DND-41 (cell line): ENCODE measurements around the gene ARHGAP15.

Experiments
- ATAC-seq: fragments of 200-7000 bp; cut with Tn5 transposase; 3 replicates; pipeline ENCODE4 v1.9.1; 2021; ENCODE audit warnings: low read depth; ENCODE audit not compliant: insufficient read depth
- DNase-seq: peaks from one replicate; pipeline ENCODE4 v3.0.0-alpha.2; 2020
- H2AFZ ChIP-seq: 2 replicates; pipeline ENCODE4 v1.6.0; 2012; ENCODE audit warnings: low read depth, low read length
- H3K27ac ChIP-seq: 2 replicates; pipeline ENCODE4 v1.5.1; 2012; ENCODE audit warnings: low read length, inconsistent platforms
- H3K27me3 ChIP-seq: fragments of 200-600 bp; sonication (generic); 2 replicates; pipeline ENCODE4 v1.6.0; 2012; ENCODE audit warnings: low read length, mild to moderate bottlenecking, inconsistent platforms; ENCODE audit not compliant: insufficient read depth, poor library complexity
- H3K36me3 ChIP-seq: 2 replicates; pipeline ENCODE4 v1.5.1; 2012; ENCODE audit warnings: low read length, inconsistent platforms; ENCODE audit not compliant: insufficient read depth
- H3K4me1 ChIP-seq: 2 replicates; pipeline ENCODE4 v1.5.1; 2012; ENCODE audit warnings: mild to moderate bottlenecking, low read length; ENCODE audit not compliant: insufficient read depth
- H3K4me2 ChIP-seq: 2 replicates; pipeline ENCODE4 v1.6.0; 2012; ENCODE audit warnings: mild to moderate bottlenecking, moderate library complexity, low read length, inconsistent platforms; ENCODE audit not compliant: insufficient read depth
- H3K4me3 ChIP-seq, 2 experiments: fragments of 200-600 bp in 1 of 2; shearing (Covaris generic) in 1 of 2; 2 replicates each; pipeline ENCODE4 v1.5.1; 2012 to 2016; ENCODE audit warnings: inconsistent platforms in 2 of 2, low read length in 2 of 2, mild to moderate bottlenecking in 2 of 2, low read depth in 1 of 2, moderate library complexity in 1 of 2
- H3K79me2 ChIP-seq: 2 replicates; pipeline ENCODE4 v1.6.0; 2012; ENCODE audit warnings: low read length, inconsistent platforms; ENCODE audit not compliant: insufficient read depth
- H3K9ac ChIP-seq: 2 replicates; pipeline ENCODE4 v1.6.0; 2012; ENCODE audit warnings: low read depth, mild to moderate bottlenecking, inconsistent platforms, low read length, moderate library complexity
- H3K9me3 ChIP-seq: 2 replicates; pipeline ENCODE4 v1.5.1; 2012; ENCODE audit warnings: low read length, moderate library complexity, mild to moderate bottlenecking, inconsistent platforms; ENCODE audit not compliant: insufficient read depth, severe bottlenecking
- H4K20me1 ChIP-seq: 2 replicates; pipeline ENCODE4 v1.6.0; 2012; ENCODE audit warnings: low read length; ENCODE audit not compliant: insufficient read depth
- CTCF ChIP-seq: IDR thresholded peaks from 2 replicates; pipeline ENCODE4 v1.5.1; 2012; ENCODE audit warnings: borderline replicate concordance, low read length, moderate library complexity, mild to moderate bottlenecking; ENCODE audit not compliant: poor library complexity, severe bottlenecking; ENCODE audit errors: extremely low read depth
- EZH2 ChIP-seq: IDR thresholded peaks from 3 replicates; pipeline ENCODE4 v1.6.1; 2012; ENCODE audit warnings: borderline replicate concordance, low read depth, mild to moderate bottlenecking, moderate library complexity, low read length, inconsistent platforms; ENCODE audit not compliant: severe bottlenecking

Gene ARHGAP15

GRCh38 chr2:143688248-143688647 lies 559.0 kb downstream of the ARHGAP15 start:
- Histone ChIP-seq H4K20me1 (no peaks in the 10 kb centered on the region), H3K4me1 (no peaks in the 10 kb centered on the region), H3K9ac (no peak overlapping the region), H3K4me2 (no peak overlapping the region), H3K27me3 (no peaks in the 10 kb centered on the region), H3K27ac (no peak overlapping the region), H3K4me3 (no peak overlapping the region), H3K9me3 (no peaks in the 10 kb centered on the region), H3K79me2 (no peaks in the 10 kb centered on the region), H3K36me3 (peaks cover 29% of the 10 kb centered on the region; the same call in 1 of the 2 replicates), H2AFZ (no peak overlapping the region)
- ATAC-seq, result peak; percentile 91
- TF ChIP-seq CTCF (no peak), EZH2 (no peak)
- peak; percentile 25 for DNase-seq

- no peak for DNase-seq
- Histone ChIP-seq H3K36me3 (peaks cover 29% of the 10 kb centered on the region; the same call in 1 of the 2 replicates), H3K27me3 (no peaks in the 10 kb centered on the region), H3K79me2 (no peaks in the 10 kb centered on the region), H3K9me3 (no peaks in the 10 kb centered on the region), H4K20me1 (no peaks in the 10 kb centered on the region), H3K9ac (no peak overlapping the region), H3K4me3 (no peak overlapping the region), H2AFZ (no peak overlapping the region), H3K27ac (no peak overlapping the region), H3K4me2 (no peak overlapping the region), H3K4me1 (no peaks in the 10 kb centered on the region)
- TF ChIP-seq EZH2, result no peak
- no peak for TF ChIP-seq CTCF
- ATAC-seq, result no peak
Observed at GRCh38 chr2:143688815-143689214, 559.6 kb downstream of the ARHGAP15 start.

GRCh38 chr2:143689541-143689940 lies 560.3 kb downstream of the ARHGAP15 start:
- no peaks in the 10 kb centered on the region for H3K9me3 ChIP-seq
- no peak overlapping the region for H3K9ac ChIP-seq
- H2AFZ ChIP-seq, result no peak overlapping the region
- no peaks in the 10 kb centered on the region for H3K4me1 ChIP-seq
- H3K79me2 ChIP-seq, result no peaks in the 10 kb centered on the region
- DNase-seq (no peak), ATAC-seq (no peak)
- H3K4me3 ChIP-seq, result no peak overlapping the region
- no peak for TF ChIP-seq EZH2
- TF ChIP-seq CTCF, result no peak
- no peaks in the 10 kb centered on the region for H3K27me3 ChIP-seq
- H3K27ac ChIP-seq, result no peak overlapping the region
- no peaks in the 10 kb centered on the region for H4K20me1 ChIP-seq
- peaks cover 29% of the 10 kb centered on the region; the same call in 1 of the 2 replicates for H3K36me3 ChIP-seq
- no peak overlapping the region for H3K4me2 ChIP-seq

DNA sequence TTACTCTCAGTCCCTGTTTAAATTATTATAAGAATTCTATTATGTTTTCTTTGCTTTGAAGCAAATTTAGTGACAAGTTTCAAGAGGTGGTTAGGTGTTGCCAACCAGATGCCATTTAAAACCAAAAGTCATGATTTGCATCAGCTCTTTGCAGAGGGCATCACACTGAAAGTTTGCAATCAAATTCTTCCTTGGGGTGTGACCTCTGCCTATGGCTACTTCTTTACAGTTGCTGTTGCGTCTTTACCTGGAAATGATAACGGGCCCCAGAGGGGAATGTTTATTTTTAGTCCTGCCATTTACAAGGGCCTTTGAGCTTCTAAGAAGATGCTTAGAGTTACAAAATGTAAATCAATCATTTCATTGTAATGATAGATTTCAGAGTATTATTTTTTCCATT lies 561.0 kb downstream of the ARHGAP15 start:
- Histone ChIP-seq H3K79me2 (no peaks in the 10 kb centered on the region), H3K27me3 (no peaks in the 10 kb centered on the region), H3K4me3 (no peak overlapping the region), H3K27ac (no peak overlapping the region), H3K9ac (no peak overlapping the region), H3K4me2 (no peak overlapping the region), H4K20me1 (no peaks in the 10 kb centered on the region), H3K4me1 (no peaks in the 10 kb centered on the region), H2AFZ (no peak overlapping the region), H3K36me3 (peaks cover 29% of the 10 kb centered on the region; the same call in 1 of the 2 replicates), H3K9me3 (no peaks in the 10 kb centered on the region)
- TF ChIP-seq EZH2 (no peak), CTCF (no peak)
- ATAC-seq, result no peak
- DNase-seq, result no peak
